ENCODE data around the gene MROH2A.
"Not testable (repeated sequence)": the region's sequence is repeated elsewhere in the genome, so short reads cannot be mapped to it uniquely, and the experiment has no call there.

Gene MROH2A

DNA sequence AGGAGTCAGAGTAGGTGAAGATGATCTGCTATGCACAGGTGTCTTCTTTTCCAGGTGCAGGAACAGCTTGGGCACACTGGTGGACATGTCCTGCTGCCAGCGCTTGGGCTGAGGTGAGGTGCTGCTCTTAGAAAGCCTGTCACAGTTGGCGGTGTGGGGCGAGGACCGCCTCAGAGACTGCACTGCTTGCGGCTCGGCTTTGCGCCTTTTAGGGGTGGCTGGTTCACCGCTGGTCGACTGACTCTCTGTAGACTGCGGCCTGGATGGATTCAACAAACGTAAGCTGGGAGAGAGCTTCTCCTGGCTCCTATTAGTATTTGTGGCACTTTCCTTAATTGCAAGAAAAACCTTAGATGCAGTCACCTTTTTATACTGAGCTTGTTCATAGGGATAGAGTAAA is 88.3 kb downstream of the MROH2A start:
- no CpG with 5 or more reads among the region's 11 CpGs for WGBS (ENCODE audit: extremely low coverage, insufficient coverage, insufficient read length)
- H4K91ac ChIP-seq (ENCODE audit: low read depth, low read length) = no peak overlapping the region

DNA sequence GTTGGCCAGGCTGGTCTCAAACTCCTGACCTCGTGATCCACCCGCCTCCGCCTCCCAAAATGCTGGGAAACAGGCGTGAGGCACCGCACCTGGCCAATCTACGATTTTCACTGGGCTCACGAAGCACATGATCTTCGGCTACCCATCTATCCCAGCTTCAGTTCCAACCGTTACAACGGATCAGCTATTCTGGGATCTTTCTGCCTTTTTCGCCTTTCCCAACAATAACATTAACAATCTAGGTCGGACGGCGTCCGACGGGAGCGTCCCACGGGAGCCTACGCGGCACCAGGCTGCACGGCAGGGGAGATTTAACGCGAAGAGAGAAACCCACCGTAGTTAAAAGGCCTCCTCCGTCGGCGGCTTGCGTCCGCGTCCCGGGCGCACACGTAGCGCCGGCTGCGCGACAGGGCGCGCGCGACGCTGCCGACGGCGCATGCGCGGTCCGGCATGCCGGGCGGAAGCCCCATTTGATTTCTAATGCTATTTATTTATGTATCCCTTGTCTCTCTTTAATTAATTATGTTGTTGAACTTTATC is 89.9 kb downstream of the MROH2A start, which contains the start of gene MSL3B:
TSS of gene MSL3B (minus strand) at position 394 of the 540 bp plus-strand sequence.
- no peaks in the 10 kb centered on the region for H3K27me3 ChIP-seq (ENCODE audit: insufficient read depth, low read length)
- peak within 1 kb of the TSS; percentile 89 for H4K8ac ChIP-seq (ENCODE audit: low read depth, low read length)
- WGBS (ENCODE audit: extremely low coverage, insufficient coverage, insufficient read length) = no CpG with 5 or more reads among the region's 50 CpGs
- H4K91ac ChIP-seq (ENCODE audit: low read depth, low read length) = peak within 1 kb of the TSS; percentile 7
- H2BK12ac ChIP-seq (ENCODE audit: low read length) = no peak within 1 kb of the TSS
- H2AFZ ChIP-seq (ENCODE audit: insufficient read depth, low read length, poor library complexity) = peak within 1 kb of the TSS; percentile 87
- H3K4me1 ChIP-seq (ENCODE audit: control insufficient read depth in 1 of 2, insufficient read depth in 2 of 2, low read length in 2 of 2) = no peaks in the 10 kb centered on the region
- H4K12ac ChIP-seq (ENCODE audit: low read depth, low read length) = no peak within 1 kb of the TSS
- no peaks in the 10 kb centered on the region for H3K9me3 ChIP-seq (ENCODE audit: insufficient read depth, low read depth, low read length)
- peak within 1 kb of the TSS; percentile 39 for H3K9ac ChIP-seq (ENCODE audit: low read length)
- peak within 1 kb of the TSS; percentile 3 for H3K4ac ChIP-seq (ENCODE audit: low read depth, low read length)
- H2BK5ac ChIP-seq (ENCODE audit: low read depth, low read length, poor library complexity) = no peak within 1 kb of the TSS
- DNase-seq = peak; percentile 46 to 77
- peaks cover 4% of the 10 kb centered on the region for H3K79me1 ChIP-seq (ENCODE audit: low read length)
- no peak within 1 kb of the TSS for H3K27ac ChIP-seq (ENCODE audit: low read depth, low read length)
- peak within 1 kb of the TSS; percentile 72 for H3K4me3 ChIP-seq (ENCODE audit: low read depth, low read length)
- no peak within 1 kb of the TSS for H3K23ac ChIP-seq (ENCODE audit: low read length)
- H3K4me2 ChIP-seq (ENCODE audit: low read length) = peak within 1 kb of the TSS; percentile 57
- peaks cover 3 to 5% of the 10 kb centered on the region in 2 experiments for H3K36me3 ChIP-seq (ENCODE audit: control insufficient read depth in 1 of 2, insufficient read depth in 2 of 2, low read length in 2 of 2)
- peaks cover 3% of the 10 kb centered on the region for H3K79me2 ChIP-seq (ENCODE audit: control insufficient read depth, insufficient read depth, low read length, poor library complexity)
- no peak within 1 kb of the TSS for H2AK5ac ChIP-seq (ENCODE audit: low read length)
- peak within 1 kb of the TSS; percentile 57 for H3K18ac ChIP-seq (ENCODE audit: low read length)
- H2BK120ac ChIP-seq (ENCODE audit: insufficient read depth, low read length, poor library complexity) = peak within 1 kb of the TSS; percentile 47
- peak within 1 kb of the TSS; percentile 80 for H3K14ac ChIP-seq (ENCODE audit: low read length)

More for the DNA sequence above, 88.3 kb downstream of the MROH2A start:
- Histone ChIP-seq H4K12ac (ENCODE audit: low read depth, low read length) (no peak overlapping the region), H2AFZ (ENCODE audit: insufficient read depth, low read length, poor library complexity) (no peak overlapping the region), H3K4me3 (ENCODE audit: low read depth, low read length) (no peak overlapping the region), H3K36me3 (ENCODE audit: control insufficient read depth in 1 of 2, insufficient read depth in 2 of 2, low read length in 2 of 2) (peaks cover 3 to 5% of the 10 kb centered on the region in 2 experiments), H2AK5ac (ENCODE audit: low read length) (no peak overlapping the region), H3K23ac (ENCODE audit: low read length) (no peak overlapping the region), H2BK12ac (ENCODE audit: low read length) (no peak overlapping the region), H3K27me3 (ENCODE audit: insufficient read depth, low read length) (no peaks in the 10 kb centered on the region), H4K8ac (ENCODE audit: low read depth, low read length) (no peak overlapping the region), H3K18ac (ENCODE audit: low read length) (no peak overlapping the region), H3K9ac (ENCODE audit: low read length) (no peak overlapping the region), H3K4ac (ENCODE audit: low read depth, low read length) (no peak overlapping the region), H3K27ac (ENCODE audit: low read depth, low read length) (no peak overlapping the region), H2BK5ac (ENCODE audit: low read depth, low read length, poor library complexity) (no peak overlapping the region), H3K79me1 (ENCODE audit: low read length) (peaks cover 4% of the 10 kb centered on the region), H3K14ac (ENCODE audit: low read length) (no peak overlapping the region), H3K4me1 (ENCODE audit: control insufficient read depth in 1 of 2, insufficient read depth in 2 of 2, low read length in 2 of 2) (no peaks in the 10 kb centered on the region), H3K9me3 (ENCODE audit: insufficient read depth, low read depth, low read length) (no peaks in the 10 kb centered on the region), H3K4me2 (ENCODE audit: low read length) (no peak overlapping the region), H3K79me2 (ENCODE audit: control insufficient read depth, insufficient read depth, low read length, poor library complexity) (peaks cover 3% of the 10 kb centered on the region), H2BK120ac (ENCODE audit: insufficient read depth, low read length, poor library complexity) (no peak overlapping the region)
- no peak for DNase-seq

DNA sequence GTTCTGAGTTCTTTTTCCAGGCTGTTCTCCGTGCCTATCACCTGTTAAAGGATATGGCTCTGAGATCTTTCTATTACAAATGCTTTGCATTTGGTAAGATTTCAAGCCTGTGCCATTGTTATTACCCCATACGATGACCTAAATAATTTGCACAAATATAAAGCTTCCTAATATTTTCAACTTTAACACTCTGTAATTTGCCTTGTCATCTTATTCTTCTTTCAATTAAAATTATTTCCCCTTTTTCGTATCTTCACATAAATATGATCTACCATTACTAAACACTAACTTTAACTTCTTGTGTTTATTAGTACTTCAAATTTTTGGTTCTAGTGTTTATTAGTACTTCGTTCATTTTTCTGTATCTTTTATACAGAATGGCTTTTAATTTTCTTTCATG is 93.3 kb downstream of the MROH2A start:
- peaks cover 3% of the 10 kb centered on the region for H3K79me2 ChIP-seq (ENCODE audit: control insufficient read depth, insufficient read depth, low read length, poor library complexity)
- no peak overlapping the region for H4K12ac ChIP-seq (ENCODE audit: low read depth, low read length)
- peaks cover 4% of the 10 kb centered on the region for H3K79me1 ChIP-seq (ENCODE audit: low read length)
- DNase-seq = no peak
- H4K8ac ChIP-seq (ENCODE audit: low read depth, low read length) = no peak overlapping the region
- H2BK5ac ChIP-seq (ENCODE audit: low read depth, low read length, poor library complexity) = no peak overlapping the region
- no peak overlapping the region for H3K14ac ChIP-seq (ENCODE audit: low read length)
- H3K4ac ChIP-seq (ENCODE audit: low read depth, low read length) = no peak overlapping the region
- H2AK5ac ChIP-seq (ENCODE audit: low read length) = no peak overlapping the region
- no peaks in the 10 kb centered on the region for H3K9me3 ChIP-seq (ENCODE audit: insufficient read depth, low read depth, low read length)
- peaks cover 1 to 3% of the 10 kb centered on the region in 2 experiments for H3K36me3 ChIP-seq (ENCODE audit: control insufficient read depth in 1 of 2, insufficient read depth in 2 of 2, low read length in 2 of 2)
- H3K4me1 ChIP-seq (ENCODE audit: control insufficient read depth in 1 of 2, insufficient read depth in 2 of 2, low read length in 2 of 2) = no peaks in the 10 kb centered on the region
- H2BK120ac ChIP-seq (ENCODE audit: insufficient read depth, low read length, poor library complexity) = no peak overlapping the region
- no peak overlapping the region for H4K91ac ChIP-seq (ENCODE audit: low read depth, low read length)
- H3K4me2 ChIP-seq (ENCODE audit: low read length) = no peak overlapping the region
- H3K27me3 ChIP-seq (ENCODE audit: insufficient read depth, low read length) = no peaks in the 10 kb centered on the region
- H3K23ac ChIP-seq (ENCODE audit: low read length) = no peak overlapping the region
- no peak overlapping the region for H3K4me3 ChIP-seq (ENCODE audit: low read depth, low read length)
- H3K18ac ChIP-seq (ENCODE audit: low read length) = no peak overlapping the region
- H2AFZ ChIP-seq (ENCODE audit: insufficient read depth, low read length, poor library complexity) = no peak overlapping the region
- no peak overlapping the region for H2BK12ac ChIP-seq (ENCODE audit: low read length)
- WGBS (ENCODE audit: extremely low coverage, insufficient coverage, insufficient read length) = 100% methylated on average over 1 of the region's 4 CpGs
- no peak overlapping the region for H3K27ac ChIP-seq (ENCODE audit: low read depth, low read length)
- H3K9ac ChIP-seq (ENCODE audit: low read length) = no peak overlapping the region

DNA sequence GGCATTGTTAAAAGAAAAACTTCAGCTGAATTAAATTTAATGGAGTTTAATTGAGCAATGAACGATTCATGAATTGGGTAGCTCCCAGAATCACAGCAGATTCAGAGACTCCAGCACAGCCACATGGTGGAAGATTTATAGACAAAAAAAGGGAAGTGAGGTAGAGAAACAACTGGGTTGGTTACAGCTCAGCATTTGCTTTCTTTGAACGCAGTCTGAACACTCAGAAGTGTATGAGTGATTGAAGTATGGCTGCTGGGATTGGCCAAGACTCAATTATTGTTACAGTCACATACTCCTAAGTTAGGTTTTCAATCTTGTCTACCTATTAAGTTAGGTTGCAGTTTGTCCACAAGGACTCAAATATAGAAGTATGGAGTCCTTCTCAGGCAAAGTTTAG is 94.0 kb downstream of the MROH2A start:
- H3K36me3 ChIP-seq (ENCODE audit: control insufficient read depth in 1 of 2, insufficient read depth in 2 of 2, low read length in 2 of 2); H3K27ac ChIP-seq (ENCODE audit: low read depth, low read length); H3K18ac ChIP-seq (ENCODE audit: low read length); H3K4me2 ChIP-seq (ENCODE audit: low read length); H2BK5ac ChIP-seq (ENCODE audit: low read depth, low read length, poor library complexity); H2BK120ac ChIP-seq (ENCODE audit: insufficient read depth, low read length, poor library complexity); H4K91ac ChIP-seq (ENCODE audit: low read depth, low read length); H3K4me1 ChIP-seq (ENCODE audit: control insufficient read depth in 1 of 2, insufficient read depth in 2 of 2, low read length in 2 of 2); H4K8ac ChIP-seq (ENCODE audit: low read depth, low read length); H2AK5ac ChIP-seq (ENCODE audit: low read length); H3K79me1 ChIP-seq (ENCODE audit: low read length); H3K14ac ChIP-seq (ENCODE audit: low read length); H4K12ac ChIP-seq (ENCODE audit: low read depth, low read length); H3K9me3 ChIP-seq (ENCODE audit: insufficient read depth, low read depth, low read length); DNase-seq; H3K27me3 ChIP-seq (ENCODE audit: insufficient read depth, low read length); H3K9ac ChIP-seq (ENCODE audit: low read length); H2AFZ ChIP-seq (ENCODE audit: insufficient read depth, low read length, poor library complexity); H2BK12ac ChIP-seq (ENCODE audit: low read length); H3K4me3 ChIP-seq (ENCODE audit: low read depth, low read length); H3K79me2 ChIP-seq (ENCODE audit: control insufficient read depth, insufficient read depth, low read length, poor library complexity); H3K4ac ChIP-seq (ENCODE audit: low read depth, low read length); H3K23ac ChIP-seq (ENCODE audit: low read length): not testable (repeated sequence)
- no CpG with 5 or more reads among the region's 2 CpGs for WGBS (ENCODE audit: extremely low coverage, insufficient coverage, insufficient read length)
